Mammary epithelial cell (primary cell): ENCODE results near the gene DDIT4.

Experiments
- EZH2 ChIP-seq: IDR thresholded peaks from 2 replicates; pipeline ENCODE4 v1.6.1; 2012; ENCODE audit warnings: low read length, inconsistent platforms, borderline replicate concordance
- TF ChIP-seq, protein P1 (sequence below), 2 donors: IDR thresholded peaks in 1 of 2; conservative IDR thresholded peaks in 1 of 2; 2 replicates each; pipeline ENCODE4 v1.5.1; 2011 to 2012; ENCODE audit warnings: inconsistent platforms in 2 of 2, low read length in 2 of 2, mild to moderate bottlenecking in 2 of 2, control low read depth in 1 of 2, low read depth in 1 of 2; ENCODE audit not compliant: insufficient read depth in 1 of 2; ENCODE audit errors: extremely low read depth in 1 of 2

DNA sequence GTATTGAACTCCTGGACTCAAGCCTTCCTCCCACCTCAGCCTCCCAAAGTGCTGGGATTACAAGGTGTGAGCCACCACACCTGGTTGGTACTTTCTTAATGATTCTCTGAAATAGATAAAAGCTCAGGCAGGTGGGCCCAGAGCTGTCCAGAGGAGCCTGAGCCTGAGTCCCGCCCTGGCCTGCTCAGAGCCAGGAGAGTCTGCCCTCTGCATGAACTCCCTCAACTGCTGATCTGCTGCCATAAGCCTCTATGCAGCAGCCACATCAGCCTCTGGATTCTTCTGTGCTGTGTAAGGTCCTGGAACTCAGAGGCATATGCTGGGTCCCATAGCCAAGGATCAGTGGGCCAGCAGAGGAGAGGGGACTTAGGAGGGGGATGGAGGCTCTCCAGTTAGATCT, 23.1 kb upstream of the DDIT4 start:
- TF ChIP-seq, protein P1, sequence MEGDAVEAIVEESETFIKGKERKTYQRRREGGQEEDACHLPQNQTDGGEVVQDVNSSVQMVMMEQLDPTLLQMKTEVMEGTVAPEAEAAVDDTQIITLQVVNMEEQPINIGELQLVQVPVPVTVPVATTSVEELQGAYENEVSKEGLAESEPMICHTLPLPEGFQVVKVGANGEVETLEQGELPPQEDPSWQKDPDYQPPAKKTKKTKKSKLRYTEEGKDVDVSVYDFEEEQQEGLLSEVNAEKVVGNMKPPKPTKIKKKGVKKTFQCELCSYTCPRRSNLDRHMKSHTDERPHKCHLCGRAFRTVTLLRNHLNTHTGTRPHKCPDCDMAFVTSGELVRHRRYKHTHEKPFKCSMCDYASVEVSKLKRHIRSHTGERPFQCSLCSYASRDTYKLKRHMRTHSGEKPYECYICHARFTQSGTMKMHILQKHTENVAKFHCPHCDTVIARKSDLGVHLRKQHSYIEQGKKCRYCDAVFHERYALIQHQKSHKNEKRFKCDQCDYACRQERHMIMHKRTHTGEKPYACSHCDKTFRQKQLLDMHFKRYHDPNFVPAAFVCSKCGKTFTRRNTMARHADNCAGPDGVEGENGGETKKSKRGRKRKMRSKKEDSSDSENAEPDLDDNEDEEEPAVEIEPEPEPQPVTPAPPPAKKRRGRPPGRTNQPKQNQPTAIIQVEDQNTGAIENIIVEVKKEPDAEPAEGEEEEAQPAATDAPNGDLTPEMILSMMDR (conservative IDR thresholded peaks at IDR 0.05 in 1 of 2, IDR thresholded peaks at IDR 0.05 in 1 of 2; ENCODE audit: extremely low read depth in 1 of 2, insufficient read depth in 1 of 2, low read depth in 1 of 2, low read length in 2 of 2), result no peak
- TF ChIP-seq EZH2, result no peak
